ENCODE data around the gene HS1BP3.

The HS1BP3 gene

GRCh38 chr2:20674974-20675679 is 24.2 kb upstream of the HS1BP3 start:
- DNase-seq = no peak

GRCh38 chr2:20674309-20674965 is 23.5 kb upstream of the HS1BP3 start:
- DNase-seq = no peak

- no peak for DNase-seq
These were observed 22.9 kb upstream of the HS1BP3 start for GRCh38 chr2:20673686-20674308.

- no peak for DNase-seq
These were observed 21.5 kb upstream of the HS1BP3 start for GRCh38 chr2:20672201-20672951.

- no peak for DNase-seq
These were observed 20.8 kb upstream of the HS1BP3 start for GRCh38 chr2:20671736-20672080.

GRCh38 chr2:20671036-20671735 is 20.3 kb upstream of the HS1BP3 start:
- no peak for DNase-seq

- DNase-seq = no peak
These were observed 19.6 kb upstream of the HS1BP3 start for GRCh38 chr2:20670315-20671035.

- no peak for DNase-seq
These were observed 18.8 kb upstream of the HS1BP3 start for GRCh38 chr2:20669562-20670314.

GRCh38 chr2:20668871-20669475 is 18.1 kb upstream of the HS1BP3 start:
- DNase-seq = no peak

- no peak for DNase-seq
These were observed 17.6 kb upstream of the HS1BP3 start for GRCh38 chr2:20668451-20668850.

GRCh38 chr2:20667531-20668401 is 16.9 kb upstream of the HS1BP3 start:
- DNase-seq = no peak

- DNase-seq = no peak
These were observed 16.2 kb upstream of the HS1BP3 start for GRCh38 chr2:20667151-20667530.

GRCh38 chr2:20666304-20667150 is 15.6 kb upstream of the HS1BP3 start, which contains the start of gene GDF7:
TSS of gene GDF7 (plus strand) at chr2:20667144. CDS start at chr2:20667240, 96 bp downstream.
- DNase-seq = peak in 1 of 56 donors; percentile 35

GRCh38 chr2:20666005-20666303 is 15.1 kb upstream of the HS1BP3 start:
- no peak for DNase-seq

GRCh38 chr2:20665243-20666004 is 14.5 kb upstream of the HS1BP3 start:
- DNase-seq = no peak

GRCh38 chr2:20664431-20665242 is 13.7 kb upstream of the HS1BP3 start:
- no peak for DNase-seq

Data from nucleus accumbens (tissue), 56 donors.